Non-pigmented ciliary epithelial cell (primary cell): ENCODE data around the gene PAQR8.

ENCODE experiments used
- DNase-seq: peaks from one replicate; pipeline ENCODE4 v3.0.0-alpha.2; 2010; ENCODE audit warnings: low read depth

The PAQR8 gene

GRCh38 chr6:52351879-52352238 lies 10.1 kb upstream of the PAQR8 start:
- no peak for DNase-seq

- DNase-seq, result peak; percentile 87
Measured at GRCh38 chr6:52352239-52353018, 9.5 kb upstream of the PAQR8 start.

DNA sequence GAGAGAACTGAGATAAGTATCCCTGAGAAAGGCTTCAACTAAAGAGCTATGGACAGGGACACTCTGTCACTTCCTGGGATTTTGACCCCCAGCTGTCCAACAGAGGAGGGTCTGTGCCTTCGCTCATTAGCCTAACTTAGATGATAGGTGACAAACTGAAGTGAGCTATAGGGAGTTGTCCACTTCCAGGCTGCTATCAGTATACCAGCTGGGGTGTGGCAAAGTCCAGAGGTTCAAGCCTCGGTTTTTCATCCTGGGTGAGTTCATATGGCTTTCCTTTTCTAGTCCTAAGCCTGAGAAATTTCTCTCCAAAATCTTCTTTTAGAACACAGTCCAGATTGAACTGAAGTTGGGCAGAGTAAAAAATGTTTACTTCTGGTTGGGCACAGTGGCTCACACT lies 5.9 kb upstream of the PAQR8 start:
- DNase-seq, result no peak

DNA sequence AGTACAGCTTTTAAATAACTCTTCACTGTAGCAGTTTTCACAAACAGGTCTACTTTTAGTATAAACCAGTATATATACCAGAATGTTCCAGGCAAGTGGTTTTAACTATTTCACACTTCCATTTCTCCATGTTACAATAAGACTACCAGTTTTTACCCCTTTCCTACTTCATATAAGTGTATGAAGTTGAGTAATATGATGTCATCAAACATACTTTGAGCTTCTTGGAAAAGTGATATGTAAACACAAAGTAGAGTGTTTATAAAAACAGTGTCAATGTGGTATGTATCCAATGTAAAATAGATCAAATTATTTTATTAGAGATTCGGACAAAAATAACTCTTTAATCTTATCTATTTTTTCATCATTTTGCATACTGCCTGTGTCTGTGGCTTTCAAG lies 2.5 kb upstream of the PAQR8 start:
- no peak for DNase-seq

GRCh38 chr6:52360028-52360427 lies 1.9 kb upstream of the PAQR8 start:
- no peak for DNase-seq

- no peak for DNase-seq
Measured at GRCh38 chr6:52360601-52361413, 1.1 kb upstream of the PAQR8 start.

GRCh38 chr6:52361414-52361944 lies 472 bp upstream of the PAQR8 start:
- DNase-seq, result no peak

DNA sequence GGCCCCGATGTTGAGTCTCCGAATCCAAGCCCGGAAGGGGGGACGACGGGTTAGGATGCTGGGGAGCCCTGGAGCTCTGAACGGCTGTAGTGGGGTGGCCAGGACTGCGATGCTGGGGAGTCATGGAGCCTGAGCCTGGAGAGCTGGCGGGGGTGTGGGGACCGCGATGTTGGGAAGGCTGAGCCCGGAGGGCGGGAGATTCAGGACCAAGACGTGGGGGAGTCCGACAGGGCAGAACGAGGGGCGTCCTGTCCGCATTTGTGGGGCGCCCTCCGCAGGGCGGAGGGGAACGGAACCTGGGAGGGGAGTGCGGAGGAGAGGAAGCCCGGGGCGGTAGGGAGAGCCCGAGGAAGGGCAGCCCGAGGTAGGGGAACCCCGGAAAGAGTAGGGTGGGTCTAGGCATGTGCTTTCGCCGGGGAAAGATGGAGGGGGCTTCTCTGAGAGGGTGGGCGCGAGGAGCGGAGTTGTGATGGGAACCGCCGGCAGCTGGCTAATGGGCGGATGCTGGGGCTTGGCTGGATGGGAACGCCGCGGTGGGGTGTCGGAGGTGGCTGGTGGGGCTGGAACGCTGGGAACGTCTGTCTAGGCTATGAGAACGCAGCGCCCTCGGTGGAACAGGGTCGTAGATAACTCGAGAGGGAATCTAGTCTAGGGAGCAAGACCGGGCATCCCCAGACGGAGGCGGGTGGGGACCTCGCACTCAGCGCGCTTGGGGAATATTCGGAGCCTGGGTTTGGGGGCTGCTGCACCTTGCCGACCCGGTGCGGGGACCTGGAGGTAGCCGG lies 684 bp downstream of the PAQR8 start:
- no peak for DNase-seq

DNA sequence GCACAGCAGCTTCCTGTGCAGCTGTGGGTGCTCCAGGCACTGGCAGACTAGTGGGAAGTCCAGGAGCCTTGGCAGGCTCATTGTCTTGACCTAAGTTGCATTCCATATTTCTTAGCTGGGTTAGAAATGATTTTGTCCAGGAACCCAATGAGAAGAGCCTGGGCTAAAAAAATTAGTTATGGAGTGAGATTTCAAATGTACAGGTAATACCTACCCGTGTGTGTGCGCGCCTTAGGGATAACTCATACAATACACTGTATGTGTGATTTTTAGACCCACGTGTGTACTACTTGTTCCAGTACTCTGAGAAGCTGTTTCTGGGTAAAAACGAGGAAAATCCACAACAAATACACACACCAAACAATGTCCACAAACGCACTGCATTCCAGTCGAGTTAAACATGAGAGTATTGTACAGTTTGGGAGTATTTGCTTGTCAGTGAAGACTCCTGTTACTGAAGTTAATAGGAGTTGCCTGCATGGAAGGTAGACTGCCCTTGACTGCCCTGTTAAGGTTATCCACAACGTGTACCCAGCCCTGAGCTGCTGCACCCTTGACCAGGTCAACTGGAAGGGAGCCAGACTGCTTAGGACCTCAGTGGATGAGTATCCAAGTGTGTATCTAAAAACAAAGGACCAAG lies 1.4 kb downstream of the PAQR8 start:
- no peak for DNase-seq

GRCh38 chr6:52364480-52365166 lies 2.7 kb downstream of the PAQR8 start:
- no peak for DNase-seq

DNA sequence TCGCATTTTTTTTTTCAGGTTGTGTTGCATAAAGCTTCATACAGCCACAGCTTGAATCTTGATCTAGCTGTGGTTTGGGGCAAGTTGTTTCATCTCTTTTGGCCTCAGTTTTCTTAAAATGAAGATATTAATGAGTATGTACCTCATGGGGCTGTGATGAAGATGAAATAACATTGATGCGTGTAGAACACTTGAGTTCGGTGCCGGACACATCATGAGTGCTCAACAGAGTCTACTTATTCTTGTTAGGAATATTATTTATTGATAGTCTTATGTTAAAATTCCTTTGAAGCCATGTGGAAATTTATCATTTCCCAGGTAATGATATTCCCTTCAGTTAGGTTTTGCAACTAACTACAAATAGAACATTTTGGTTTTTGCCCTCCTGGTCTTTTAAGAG lies 3.4 kb downstream of the PAQR8 start:
- no peak for DNase-seq

GRCh38 chr6:52365866-52366540 lies 4.1 kb downstream of the PAQR8 start:
- DNase-seq, result no peak

GRCh38 chr6:52368002-52368401 lies 6.1 kb downstream of the PAQR8 start:
- DNase-seq, result no peak

DNA sequence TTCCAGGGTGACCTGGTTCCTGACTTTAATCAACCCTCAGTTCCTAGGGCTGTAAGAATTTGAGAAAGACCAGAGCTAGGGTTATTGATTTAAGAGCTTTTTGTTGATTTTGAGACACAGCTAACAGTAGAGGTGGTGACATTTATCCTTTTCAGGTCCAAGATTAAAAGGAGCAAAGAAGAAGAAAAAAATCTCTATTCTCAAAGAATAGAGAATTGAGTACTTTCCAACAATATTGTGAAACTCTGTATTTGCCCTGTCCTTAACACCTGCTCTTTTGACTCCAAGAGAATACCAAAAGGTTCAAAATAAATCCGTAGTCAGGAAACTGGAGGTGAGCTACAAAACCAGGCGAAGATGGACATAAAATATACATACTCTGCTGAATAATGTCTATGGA lies 7.3 kb downstream of the PAQR8 start:
- DNase-seq, result no peak

GRCh38 chr6:52371656-52372191 lies 9.8 kb downstream of the PAQR8 start:
- DNase-seq, result no peak

DNA sequence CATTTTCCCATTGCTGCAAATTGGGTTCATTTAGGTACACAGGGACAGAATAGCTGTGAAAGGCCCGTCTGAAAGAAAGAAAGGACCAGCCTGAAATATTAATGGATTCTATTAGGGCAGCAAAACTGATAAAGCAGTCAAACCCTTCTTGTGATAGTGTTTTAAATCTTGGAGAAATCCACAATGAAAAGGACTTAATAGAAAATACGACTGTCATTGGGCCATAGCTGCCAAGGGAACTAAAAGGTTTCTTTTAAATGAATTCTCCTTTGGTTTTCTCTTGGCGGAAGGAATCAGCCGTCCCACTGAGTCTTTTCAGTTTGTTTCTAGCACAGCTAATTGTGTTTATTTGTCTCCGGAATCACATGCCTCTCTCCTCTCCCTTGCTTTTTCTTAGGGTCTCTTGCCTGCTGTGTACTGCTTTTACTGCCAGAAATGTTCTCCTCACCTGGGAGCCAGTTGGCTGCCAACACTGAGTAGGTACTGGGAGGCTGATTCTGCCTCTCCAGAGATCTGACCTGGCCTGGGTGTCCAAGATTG lies 11.3 kb downstream of the PAQR8 start:
- no peak for DNase-seq

DNA sequence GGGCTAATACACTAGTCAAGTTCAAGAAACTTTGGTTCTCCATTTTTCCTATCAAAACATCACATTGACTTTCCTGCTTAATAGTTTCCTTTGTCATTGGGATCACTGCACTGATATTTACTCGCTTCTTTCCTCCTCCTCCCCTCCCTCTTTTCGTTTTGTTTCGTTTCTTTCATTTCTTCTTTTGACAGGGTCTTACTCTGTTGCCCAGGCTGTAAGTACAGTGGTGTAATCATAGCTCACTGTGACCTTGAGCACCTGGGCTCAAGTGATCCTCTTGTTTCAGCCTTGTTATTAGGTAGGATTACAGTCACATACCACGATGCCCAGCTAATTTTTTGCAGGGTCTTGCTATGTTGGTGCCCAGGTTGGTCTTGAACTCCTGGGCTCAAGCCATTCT lies 12.3 kb downstream of the PAQR8 start:
- no peak for DNase-seq

- DNase-seq, result no peak
Measured at GRCh38 chr6:52375780-52376556, 14.0 kb downstream of the PAQR8 start.

DNA sequence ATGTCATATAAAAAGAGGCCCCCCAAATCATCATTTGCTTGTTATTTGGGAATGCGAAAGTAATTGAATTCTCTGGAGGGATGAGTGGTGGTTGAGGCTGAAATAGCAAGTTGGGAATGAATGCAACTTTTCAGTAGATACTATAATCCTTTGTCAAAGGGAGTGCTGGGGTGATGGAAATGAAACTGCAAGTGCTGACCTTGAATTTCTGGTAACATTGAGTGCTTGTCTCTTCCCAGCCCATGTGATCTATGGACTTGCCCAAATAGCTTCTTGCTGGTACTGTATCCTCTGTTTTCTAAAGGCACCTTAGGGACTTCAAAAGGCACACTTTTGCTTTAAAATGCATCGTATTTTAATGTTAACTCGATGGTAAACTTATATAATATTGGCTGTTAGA lies 14.8 kb downstream of the PAQR8 start:
- DNase-seq, result no peak
